22Rv1 (cell line): ENCODE results near the gene CDKN1C.

Experiments
- CTCF ChIP-seq: fragments of 450-650 bp; IDR thresholded peaks from 2 replicates; pipeline ENCODE4 v1.5.1; 2017; ENCODE audit warnings: mild to moderate bottlenecking
- ZFX ChIP-seq: fragments of 450-650 bp; IDR thresholded peaks from 2 replicates; pipeline ENCODE4 v1.6.1; 2017; ENCODE audit warnings: antibody characterized with exemption, borderline replicate concordance

GRCh38 chr11:2898366-2899079 is 12.9 kb upstream of the CDKN1C start:
- TF ChIP-seq CTCF = no peak
- TF ChIP-seq ZFX = no peak
